ENCODE data around the gene TAF1L.
"Not testable (repeated sequence)": the region's sequence is repeated elsewhere in the genome, so short reads cannot be mapped to it uniquely, and the experiment has no call there.

The TAF1L gene

GRCh38 chr9:32635362-32635761 lies at the start of gene TAF1L:
TSS of gene TAF1L (minus strand) at chr9:32635669. CDS start at chr9:32635579, 90 bp downstream.
- DNase-seq (ENCODE audit: extremely low read depth in 1 of 2, low read depth in 1 of 2): no peak

- DNase-seq (ENCODE audit: extremely low read depth in 1 of 2, low read depth in 1 of 2): no peak
Measured at GRCh38 chr9:32681751-32682150, 46.3 kb upstream of the TAF1L start.

- DNase-seq (ENCODE audit: extremely low read depth in 1 of 2, low read depth in 1 of 2): no peak
Measured at GRCh38 chr9:32677931-32678330, 42.5 kb upstream of the TAF1L start.

- DNase-seq (ENCODE audit: extremely low read depth in 1 of 2, low read depth in 1 of 2): no peak
Measured at GRCh38 chr9:32672469-32672868, 37.0 kb upstream of the TAF1L start.

GRCh38 chr9:32671333-32671732 lies 35.9 kb upstream of the TAF1L start:
- no peak for DNase-seq (ENCODE audit: extremely low read depth in 1 of 2, low read depth in 1 of 2)

- no peak for DNase-seq (ENCODE audit: extremely low read depth in 1 of 2, low read depth in 1 of 2)
Measured at GRCh38 chr9:32665101-32665500, 29.6 kb upstream of the TAF1L start.

- no peak for DNase-seq (ENCODE audit: extremely low read depth in 1 of 2, low read depth in 1 of 2)
Measured at GRCh38 chr9:32663741-32664140, 28.3 kb upstream of the TAF1L start.

GRCh38 chr9:32647671-32648070 lies 12.2 kb upstream of the TAF1L start:
- no peak for DNase-seq (ENCODE audit: extremely low read depth in 1 of 2, low read depth in 1 of 2)

GRCh38 chr9:32644698-32645097 lies 9.2 kb upstream of the TAF1L start:
- no peak for DNase-seq (ENCODE audit: extremely low read depth in 1 of 2, low read depth in 1 of 2)

- DNase-seq (ENCODE audit: extremely low read depth in 1 of 2, low read depth in 1 of 2): not testable (repeated sequence)
Measured at GRCh38 chr9:32633151-32633550, 2.3 kb downstream of the TAF1L start.

GRCh38 chr9:32631991-32632390 lies 3.5 kb downstream of the TAF1L start:
- DNase-seq (ENCODE audit: extremely low read depth in 1 of 2, low read depth in 1 of 2): no peak

- no peak for DNase-seq (ENCODE audit: extremely low read depth in 1 of 2, low read depth in 1 of 2)
Measured at GRCh38 chr9:32627394-32627954, 8.0 kb downstream of the TAF1L start.

- DNase-seq (ENCODE audit: extremely low read depth in 1 of 2, low read depth in 1 of 2): no peak
Measured at GRCh38 chr9:32625320-32625719, 10.1 kb downstream of the TAF1L start.

- no peak for DNase-seq (ENCODE audit: extremely low read depth in 1 of 2, low read depth in 1 of 2)
Measured at GRCh38 chr9:32622948-32623347, 12.5 kb downstream of the TAF1L start.

- DNase-seq (ENCODE audit: extremely low read depth in 1 of 2, low read depth in 1 of 2): no peak
Measured at GRCh38 chr9:32618261-32618660, 17.2 kb downstream of the TAF1L start.

GRCh38 chr9:32606811-32607210 lies 28.7 kb downstream of the TAF1L start:
- DNase-seq (ENCODE audit: extremely low read depth in 1 of 2, low read depth in 1 of 2): no peak

- no peak for DNase-seq (ENCODE audit: extremely low read depth in 1 of 2, low read depth in 1 of 2)
Measured at GRCh38 chr9:32603914-32604852, 31.3 kb downstream of the TAF1L start.

- DNase-seq (ENCODE audit: extremely low read depth in 1 of 2, low read depth in 1 of 2): not testable (repeated sequence)
Measured at GRCh38 chr9:32599021-32599420, 36.4 kb downstream of the TAF1L start.

- no peak for DNase-seq (ENCODE audit: extremely low read depth in 1 of 2, low read depth in 1 of 2)
Measured at GRCh38 chr9:32596936-32597335, 38.5 kb downstream of the TAF1L start.

- DNase-seq (ENCODE audit: extremely low read depth in 1 of 2, low read depth in 1 of 2): no peak
Measured at GRCh38 chr9:32596096-32596865, 39.2 kb downstream of the TAF1L start.

GRCh38 chr9:32590898-32591297 lies 44.6 kb downstream of the TAF1L start:
- no peak for DNase-seq (ENCODE audit: extremely low read depth in 1 of 2, low read depth in 1 of 2)

GRCh38 chr9:32590476-32590875 lies 45.0 kb downstream of the TAF1L start:
- no peak for DNase-seq (ENCODE audit: extremely low read depth in 1 of 2, low read depth in 1 of 2)
